Lower leg skin (tissue), 3 donors: Measurements from ENCODE around the gene TIPARP.

Source experiments
- POLR2A ChIP-seq, 2 donors: fragments of 450-650 bp; IDR thresholded peaks; one replicate each; pipeline ENCODE4 v1.6.1; 2016 to 2017; ENCODE audit warnings: antibody characterized with exemption in 2 of 2, mild to moderate bottlenecking in 1 of 2, moderate library complexity in 1 of 2
- TF ChIP-seq, protein P1 (sequence below), 3 donors: fragments of 450-650 bp; IDR thresholded peaks; one replicate each; pipeline ENCODE4 v1.5.1; 2016; ENCODE audit warnings: antibody characterized with exemption in 3 of 3, mild to moderate bottlenecking in 3 of 3, moderate library complexity in 2 of 3

DNA sequence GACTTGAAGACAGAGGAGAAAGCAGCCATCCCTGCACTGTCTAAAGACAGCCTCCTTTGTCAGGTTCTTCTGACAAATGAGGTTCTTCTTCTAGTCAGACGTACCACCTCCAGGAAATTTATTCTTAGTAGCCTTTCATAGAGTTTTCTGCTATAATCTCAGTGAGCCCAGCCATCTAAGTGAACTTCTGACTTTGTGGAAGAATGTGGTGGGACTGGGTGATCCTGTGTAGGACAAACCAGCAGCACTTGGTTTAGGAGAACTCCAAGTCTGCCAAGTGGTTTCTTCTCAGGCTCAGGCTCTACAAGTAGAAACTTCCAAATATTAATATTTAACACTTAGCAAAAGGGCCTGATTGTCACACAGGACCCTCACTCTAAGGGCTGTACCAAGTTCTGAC, 52.1 kb downstream of the TIPARP start:
- TF ChIP-seq, protein P1, sequence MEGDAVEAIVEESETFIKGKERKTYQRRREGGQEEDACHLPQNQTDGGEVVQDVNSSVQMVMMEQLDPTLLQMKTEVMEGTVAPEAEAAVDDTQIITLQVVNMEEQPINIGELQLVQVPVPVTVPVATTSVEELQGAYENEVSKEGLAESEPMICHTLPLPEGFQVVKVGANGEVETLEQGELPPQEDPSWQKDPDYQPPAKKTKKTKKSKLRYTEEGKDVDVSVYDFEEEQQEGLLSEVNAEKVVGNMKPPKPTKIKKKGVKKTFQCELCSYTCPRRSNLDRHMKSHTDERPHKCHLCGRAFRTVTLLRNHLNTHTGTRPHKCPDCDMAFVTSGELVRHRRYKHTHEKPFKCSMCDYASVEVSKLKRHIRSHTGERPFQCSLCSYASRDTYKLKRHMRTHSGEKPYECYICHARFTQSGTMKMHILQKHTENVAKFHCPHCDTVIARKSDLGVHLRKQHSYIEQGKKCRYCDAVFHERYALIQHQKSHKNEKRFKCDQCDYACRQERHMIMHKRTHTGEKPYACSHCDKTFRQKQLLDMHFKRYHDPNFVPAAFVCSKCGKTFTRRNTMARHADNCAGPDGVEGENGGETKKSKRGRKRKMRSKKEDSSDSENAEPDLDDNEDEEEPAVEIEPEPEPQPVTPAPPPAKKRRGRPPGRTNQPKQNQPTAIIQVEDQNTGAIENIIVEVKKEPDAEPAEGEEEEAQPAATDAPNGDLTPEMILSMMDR (IDR thresholded peaks at IDR 0.05) = no peak
- no peak for TF ChIP-seq POLR2A (IDR thresholded peaks at IDR 0.05)
